Regular cardiac myocyte (primary cell): ENCODE measurements around the gene HMX2. TPM values are rescaled to one million over a fixed set of nuclear protein-coding genes. Genes with fewer than 3 reads are reported as not detected.

Experiments
- total RNA-seq: library from RNA; depleted of rRNA; stranded (reverse); fragments of >200 nt; gene quantifications from 2 replicates; pipeline ENCODE4 v1.2.3, GENCODE V29; 2014

HMX2 gene
- not detected in 2 replicates for total RNA-seq

GRCh38 chr10:123147635-123148413 is at the start of gene HMX2:
Gene HMX2 (plus strand): TSS chr10:123148136. CDS start chr10:123148379, 243 bp downstream.

GRCh38 chr10:123135415-123136141 is 12.4 kb upstream of the HMX2 start, which contains the start of gene HMX3:
Gene HMX3 (plus strand): TSS chr10:123135970. CDS start chr10:123136051, 81 bp downstream.

GRCh38 chr10:123154092-123154710 is 6.3 kb downstream of the HMX2 start, which contains the start of gene BUB3:
Gene BUB3 (plus strand): TSS chr10:123154402. CDS start chr10:123154918, 516 bp downstream.

Other genes starting within 250 kb of the HMX2 start
- not detected in 2 replicates for gene FAM24A, start 237.5 kb upstream of the HMX2 start, total RNA-seq
- 11.3 and 11.9 TPM in 2 replicates for gene C10orf88, start 193.9 kb upstream of the HMX2 start, total RNA-seq
- gene PSTK, start 167.7 kb upstream of the HMX2 start, total RNA-seq: 6.5 and 6.7 TPM in 2 replicates
- 2.5 TPM in 2 replicates for gene IKZF5, start 139.3 kb upstream of the HMX2 start, total RNA-seq
- gene ACADSB, start 139.1 kb upstream of the HMX2 start, total RNA-seq: 3.4 and 4.6 TPM in 2 replicates
- not detected in 2 replicates for gene HMX3, start 12.2 kb upstream of the HMX2 start, total RNA-seq
- 169 and 271 TPM in 2 replicates for gene BUB3, start 6.3 kb downstream of the HMX2 start, total RNA-seq